K562 (cell line): ENCODE measurements around the gene TPM4. TPM values are rescaled to one million over a fixed set of nuclear protein-coding genes. Genes with fewer than 3 reads are reported as not detected.

Experiments
- CHD1 ChIP-seq: fragments of 200-600 bp; sonication (generic); IDR thresholded peaks from one replicate; pipeline ENCODE4 v1.6.1; 2012; ENCODE audit warnings: mild to moderate bottlenecking, moderate library complexity, low read length, inconsistent platforms
- ILK ChIP-seq: fragments of 450-650 bp; IDR thresholded peaks from 2 replicates; pipeline ENCODE4 v1.6.1; 2016; ENCODE audit warnings: missing genetic modification characterization, low read depth, mild to moderate bottlenecking, missing compliant biosample characterization, moderate library complexity, borderline replicate concordance
- MAZ ChIP-seq, 2 experiments: fragments of 450-650 bp in 1 of 2; sonication (generic) in 1 of 2; formaldehyde crosslinking; IDR thresholded peaks in 1 of 2; conservative IDR thresholded peaks in 1 of 2; 2 replicates each; pipeline versions ENCODE4 v1.4.0 to v1.5.0; 2020; ENCODE audit warnings: mild to moderate bottlenecking in 1 of 2, missing genetic modification reagents in 1 of 2
- MEF2A ChIP-seq: IDR thresholded peaks from 2 replicates; pipeline ENCODE4 v1.6.1; 2011; ENCODE audit warnings: low read depth, mild to moderate bottlenecking, low read length, moderate library complexity; ENCODE audit not compliant: control insufficient read depth
- MEIS2 ChIP-seq: fragments of 450-650 bp; IDR thresholded peaks from 2 replicates; pipeline ENCODE4 v1.6.1; 2014; ENCODE audit warnings: mild to moderate bottlenecking; ENCODE audit not compliant: partially characterized antibody
- NEUROD1 ChIP-seq: fragments of 150-350 bp; IDR thresholded peaks from 2 replicates; pipeline ENCODE4 v1.6.1; 2014; ENCODE audit warnings: borderline replicate concordance, low read length, low read depth; ENCODE audit not compliant: partially characterized antibody
- NR4A1 ChIP-seq, 2 experiments: fragments of 250-450 bp in 1 of 2; fragments of 450-650 bp in 1 of 2; sonication (Bioruptor Pico) in 1 of 2; IDR thresholded peaks; 2 replicates each; pipeline versions ENCODE4 v1.4.0 to v1.6.1; 2016 to 2020; ENCODE audit warnings: mild to moderate bottlenecking in 2 of 2, missing compliant biosample characterization in 1 of 2, missing genetic modification characterization in 1 of 2, moderate library complexity in 1 of 2
- PRMT5 ChIP-seq: sonication (generic); formaldehyde crosslinking; IDR thresholded peaks from 2 replicates; pipeline ENCODE4 v1.5.0; 2020; ENCODE audit warnings: missing genetic modification reagents
- SAFB ChIP-seq: fragments of 200-400 bp; formaldehyde crosslinking; IDR thresholded peaks from 2 replicates; pipeline ENCODE4 v1.6.1; 2017; ENCODE audit warnings: low read depth, low read length, borderline replicate concordance
- TAF1 ChIP-seq: IDR thresholded peaks from 2 replicates; pipeline ENCODE4 v1.6.1; 2011; ENCODE audit warnings: mild to moderate bottlenecking, low read length, moderate library complexity; ENCODE audit not compliant: insufficient read depth, control insufficient read depth, severe bottlenecking; ENCODE audit errors: extremely low read depth
- ZNF57 ChIP-seq: fragments of 450-650 bp; formaldehyde crosslinking; IDR thresholded peaks from 2 replicates; pipeline ENCODE4 v1.4.0; 2020; ENCODE audit warnings: mild to moderate bottlenecking, moderate library complexity
- polyA plus RNA-seq, 8 experiments: library from polyadenylated mRNA; depleted of rRNA in 4 of 8; stranded (reverse) in 5 of 8; unstranded in 3 of 8; fragments of >200 nt; fragmentation: Nextera tagmentation in 2 of 8; fragmentation: Illumina TruSeq in 1 of 8; extraction: Ambion mirVana in 2 of 8; extraction: Trizol in 1 of 8; gene quantifications; 2 replicates each; pipeline versions ENCODE4 v1.2.1 to v1.2.3, GENCODE V29; 2011 to 2014; ENCODE audit warnings: inconsistent platforms in 1 of 8, missing spikeins in 1 of 8
- total RNA-seq, 7 experiments: library from RNA; depleted of rRNA in 6 of 7; stranded (reverse); fragments of >200 nt in 6 of 7; fragmentation: Illumina TruSeq in 2 of 7; extraction: Trizol in 2 of 7; gene quantifications; 2 replicates each; pipeline versions ENCODE4 v1.2.1 to v1.2.3, GENCODE V29; 2011 to 2021; ENCODE audit warnings: low replicate concordance in 1 of 7
- TF ChIP-seq, protein P1 (sequence below): fragments of 450-650 bp; conservative IDR thresholded peaks from 2 replicates; pipeline ENCODE4 v1.6.1; 2016; ENCODE audit warnings: missing genetic modification characterization, low read depth, mild to moderate bottlenecking, control low read depth, missing compliant biosample characterization
- TF ChIP-seq, protein P2 (sequence below): fragments of 250-450 bp; sonication (Bioruptor Pico); IDR thresholded peaks from 2 replicates; pipeline ENCODE4 v1.4.0; 2020; ENCODE audit warnings: mild to moderate bottlenecking
- TF ChIP-seq, protein P3 (sequence below): fragments of 450-650 bp; formaldehyde crosslinking; IDR thresholded peaks from 2 replicates; pipeline ENCODE4 v1.4.0; 2020; ENCODE audit warnings: mild to moderate bottlenecking, moderate library complexity
- TF ChIP-seq, protein P4 (sequence below): sonication (generic); formaldehyde crosslinking; IDR thresholded peaks from 2 replicates; pipeline ENCODE4 v1.8.1; 2023; ENCODE audit warnings: missing genetic modification reagents, mild to moderate bottlenecking, borderline replicate concordance

TPM4 gene
- total and polyA plus RNA-seq, 9 of the 15 experiments (the other 6 are each of a cell fraction or from before 2014, with no cell fraction given) = 28.1 to 111 (median 77.4) TPM

DNA sequence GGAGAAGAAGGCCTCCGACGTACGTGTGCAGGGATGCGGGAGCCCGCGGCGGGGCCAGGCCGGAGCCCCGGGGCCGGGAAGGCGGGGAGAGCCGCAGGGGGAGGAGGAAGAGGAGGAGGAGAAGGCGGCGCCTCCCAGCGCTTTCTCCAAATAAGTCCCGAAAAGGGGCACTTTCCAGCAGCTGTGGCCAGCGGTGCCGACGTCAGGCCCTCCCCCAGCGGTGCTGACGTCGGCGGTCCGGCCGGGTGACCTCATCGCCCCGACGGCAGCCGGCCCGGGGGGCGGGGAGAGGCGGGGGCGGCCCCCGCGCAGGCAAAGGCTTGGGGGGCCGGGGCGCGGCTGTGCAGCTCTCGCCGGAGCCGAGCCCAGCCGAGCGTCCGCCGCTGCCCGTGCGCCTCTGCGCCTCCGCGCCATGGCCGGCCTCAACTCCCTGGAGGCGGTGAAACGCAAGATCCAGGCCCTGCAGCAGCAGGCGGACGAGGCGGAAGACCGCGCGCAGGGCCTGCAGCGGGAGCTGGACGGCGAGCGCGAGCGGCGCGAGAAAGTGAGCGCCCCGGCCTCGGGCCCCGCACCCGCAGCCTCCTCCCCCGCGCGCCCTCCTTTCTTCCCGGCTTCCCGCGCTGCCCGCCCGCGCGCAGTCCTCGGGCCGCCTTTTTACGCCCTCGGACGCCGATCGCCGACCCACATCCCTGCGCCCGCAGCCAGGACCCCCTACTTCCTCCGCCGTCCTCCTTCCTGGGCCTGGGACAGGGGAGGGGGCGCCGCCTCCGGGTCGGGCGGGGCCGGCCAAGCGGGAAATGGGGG is at the start of gene TPM4 (continued):
- TF ChIP-seq NEUROD1 = peak; percentile 17
- TF ChIP-seq PRMT5 (CRISPR knock-in tag) = no peak
- TF ChIP-seq ILK (tag) = no peak
- TF ChIP-seq, protein P1, sequence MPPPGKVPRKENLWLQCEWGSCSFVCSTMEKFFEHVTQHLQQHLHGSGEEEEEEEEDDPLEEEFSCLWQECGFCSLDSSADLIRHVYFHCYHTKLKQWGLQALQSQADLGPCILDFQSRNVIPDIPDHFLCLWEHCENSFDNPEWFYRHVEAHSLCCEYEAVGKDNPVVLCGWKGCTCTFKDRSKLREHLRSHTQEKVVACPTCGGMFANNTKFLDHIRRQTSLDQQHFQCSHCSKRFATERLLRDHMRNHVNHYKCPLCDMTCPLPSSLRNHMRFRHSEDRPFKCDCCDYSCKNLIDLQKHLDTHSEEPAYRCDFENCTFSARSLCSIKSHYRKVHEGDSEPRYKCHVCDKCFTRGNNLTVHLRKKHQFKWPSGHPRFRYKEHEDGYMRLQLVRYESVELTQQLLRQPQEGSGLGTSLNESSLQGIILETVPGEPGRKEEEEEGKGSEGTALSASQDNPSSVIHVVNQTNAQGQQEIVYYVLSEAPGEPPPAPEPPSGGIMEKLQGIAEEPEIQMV = no peak
- TF ChIP-seq, protein P2, sequence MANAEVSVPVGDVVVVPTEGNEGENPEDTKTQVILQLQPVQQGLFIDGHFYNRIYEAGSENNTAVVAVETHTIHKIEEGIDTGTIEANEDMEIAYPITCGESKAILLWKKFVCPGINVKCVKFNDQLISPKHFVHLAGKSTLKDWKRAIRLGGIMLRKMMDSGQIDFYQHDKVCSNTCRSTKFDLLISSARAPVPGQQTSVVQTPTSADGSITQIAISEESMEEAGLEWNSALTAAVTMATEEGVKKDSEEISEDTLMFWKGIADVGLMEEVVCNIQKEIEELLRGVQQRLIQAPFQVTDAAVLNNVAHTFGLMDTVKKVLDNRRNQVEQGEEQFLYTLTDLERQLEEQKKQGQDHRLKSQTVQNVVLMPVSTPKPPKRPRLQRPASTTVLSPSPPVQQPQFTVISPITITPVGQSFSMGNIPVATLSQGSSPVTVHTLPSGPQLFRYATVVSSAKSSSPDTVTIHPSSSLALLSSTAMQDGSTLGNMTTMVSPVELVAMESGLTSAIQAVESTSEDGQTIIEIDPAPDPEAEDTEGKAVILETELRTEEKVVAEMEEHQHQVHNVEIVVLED (CRISPR knock-in tag) = peak; percentile 61
- TF ChIP-seq CHD1 = peak; percentile 92
- no peak for TF ChIP-seq ZNF57 (CRISPR knock-in tag)
- no peak for TF ChIP-seq MEIS2
- TF ChIP-seq, protein P3, sequence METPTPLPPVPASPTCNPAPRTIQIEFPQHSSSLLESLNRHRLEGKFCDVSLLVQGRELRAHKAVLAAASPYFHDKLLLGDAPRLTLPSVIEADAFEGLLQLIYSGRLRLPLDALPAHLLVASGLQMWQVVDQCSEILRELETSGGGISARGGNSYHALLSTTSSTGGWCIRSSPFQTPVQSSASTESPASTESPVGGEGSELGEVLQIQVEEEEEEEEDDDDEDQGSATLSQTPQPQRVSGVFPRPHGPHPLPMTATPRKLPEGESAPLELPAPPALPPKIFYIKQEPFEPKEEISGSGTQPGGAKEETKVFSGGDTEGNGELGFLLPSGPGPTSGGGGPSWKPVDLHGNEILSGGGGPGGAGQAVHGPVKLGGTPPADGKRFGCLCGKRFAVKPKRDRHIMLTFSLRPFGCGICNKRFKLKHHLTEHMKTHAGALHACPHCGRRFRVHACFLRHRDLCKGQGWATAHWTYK = no peak
- no peak for TF ChIP-seq MEF2A
- peak; percentile 26 for TF ChIP-seq TAF1
- TF ChIP-seq SAFB = no peak
- no peak for TF ChIP-seq NR4A1 (CRISPR knock-in tag; IDR thresholded peaks at IDR 0.05)
- no peak for TF ChIP-seq NR4A1 (tag; IDR thresholded peaks at IDR 0.05)
- TF ChIP-seq MAZ (CRISPR knock-in tag; conservative IDR thresholded peaks at IDR 0.05 in 1 of 2, IDR thresholded peaks at IDR 0.05 in 1 of 2) = peak; percentile 45 to 97
- TF ChIP-seq, protein P4, sequence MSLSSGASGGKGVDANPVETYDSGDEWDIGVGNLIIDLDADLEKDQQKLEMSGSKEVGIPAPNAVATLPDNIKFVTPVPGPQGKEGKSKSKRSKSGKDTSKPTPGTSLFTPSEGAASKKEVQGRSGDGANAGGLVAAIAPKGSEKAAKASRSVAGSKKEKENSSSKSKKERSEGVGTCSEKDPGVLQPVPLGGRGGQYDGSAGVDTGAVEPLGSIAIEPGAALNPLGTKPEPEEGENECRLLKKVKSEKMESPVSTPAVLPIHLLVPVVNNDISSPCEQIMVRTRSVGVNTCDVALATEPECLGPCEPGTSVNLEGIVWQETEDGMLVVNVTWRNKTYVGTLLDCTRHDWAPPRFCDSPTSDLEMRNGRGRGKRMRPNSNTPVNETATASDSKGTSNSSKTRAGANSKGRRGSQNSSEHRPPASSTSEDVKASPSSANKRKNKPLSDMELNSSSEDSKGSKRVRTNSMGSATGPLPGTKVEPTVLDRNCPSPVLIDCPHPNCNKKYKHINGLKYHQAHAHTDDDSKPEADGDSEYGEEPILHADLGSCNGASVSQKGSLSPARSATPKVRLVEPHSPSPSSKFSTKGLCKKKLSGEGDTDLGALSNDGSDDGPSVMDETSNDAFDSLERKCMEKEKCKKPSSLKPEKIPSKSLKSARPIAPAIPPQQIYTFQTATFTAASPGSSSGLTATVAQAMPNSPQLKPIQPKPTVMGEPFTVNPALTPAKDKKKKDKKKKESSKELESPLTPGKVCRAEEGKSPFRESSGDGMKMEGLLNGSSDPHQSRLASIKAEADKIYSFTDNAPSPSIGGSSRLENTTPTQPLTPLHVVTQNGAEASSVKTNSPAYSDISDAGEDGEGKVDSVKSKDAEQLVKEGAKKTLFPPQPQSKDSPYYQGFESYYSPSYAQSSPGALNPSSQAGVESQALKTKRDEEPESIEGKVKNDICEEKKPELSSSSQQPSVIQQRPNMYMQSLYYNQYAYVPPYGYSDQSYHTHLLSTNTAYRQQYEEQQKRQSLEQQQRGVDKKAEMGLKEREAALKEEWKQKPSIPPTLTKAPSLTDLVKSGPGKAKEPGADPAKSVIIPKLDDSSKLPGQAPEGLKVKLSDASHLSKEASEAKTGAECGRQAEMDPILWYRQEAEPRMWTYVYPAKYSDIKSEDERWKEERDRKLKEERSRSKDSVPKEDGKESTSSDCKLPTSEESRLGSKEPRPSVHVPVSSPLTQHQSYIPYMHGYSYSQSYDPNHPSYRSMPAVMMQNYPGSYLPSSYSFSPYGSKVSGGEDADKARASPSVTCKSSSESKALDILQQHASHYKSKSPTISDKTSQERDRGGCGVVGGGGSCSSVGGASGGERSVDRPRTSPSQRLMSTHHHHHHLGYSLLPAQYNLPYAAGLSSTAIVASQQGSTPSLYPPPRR (CRISPR knock-in tag) = no peak
